ENCODE data around the gene UNC5B.
"Not testable (repeated sequence)": the region's sequence is repeated elsewhere in the genome, so short reads cannot be mapped to it uniquely, and the experiment has no call there.

Gene UNC5B

GRCh38 chr10:71209352-71209715 lies 3.0 kb upstream of the UNC5B start:
- no peak for DNase-seq

GRCh38 chr10:71209731-71210541 lies 2.4 kb upstream of the UNC5B start:
- no peak for DNase-seq

- no peak for DNase-seq
Measured at GRCh38 chr10:71210542-71210871, 1.9 kb upstream of the UNC5B start.

GRCh38 chr10:71211053-71211452 lies 1.3 kb upstream of the UNC5B start:
- DNase-seq = no peak

- DNase-seq = no peak
Measured at GRCh38 chr10:71211775-71212317, 524 bp upstream of the UNC5B start.

- peak in 10 of 56 donors; percentile 23 to 61 (median 50) for DNase-seq
Measured at GRCh38 chr10:71213127-71213621, 804 bp downstream of the UNC5B start.

GRCh38 chr10:71213761-71214440 lies 1.5 kb downstream of the UNC5B start:
- DNase-seq = peak in 3 of 56 donors; percentile 21 to 69 (median 22)

- no peak for DNase-seq
Measured at GRCh38 chr10:71214641-71215559, 2.5 kb downstream of the UNC5B start.

- DNase-seq = no peak
Measured at GRCh38 chr10:71216363-71216695, 4.0 kb downstream of the UNC5B start.

- no peak for DNase-seq
Measured at GRCh38 chr10:71216751-71217265, 4.4 kb downstream of the UNC5B start.

GRCh38 chr10:71217266-71218045 lies 5.1 kb downstream of the UNC5B start:
- DNase-seq = peak in 15 of 56 donors; percentile 33 to 82 (median 61)

GRCh38 chr10:71218046-71218650 lies 5.8 kb downstream of the UNC5B start:
- DNase-seq = peak in 5 of 56 donors; percentile 57 to 82 (median 70)

GRCh38 chr10:71218651-71219050 lies 6.3 kb downstream of the UNC5B start:
- no peak for DNase-seq

- not testable (repeated sequence) for DNase-seq
Measured at GRCh38 chr10:71219236-71219917, 7.0 kb downstream of the UNC5B start.

- DNase-seq = no peak
Measured at GRCh38 chr10:71219918-71220688, 7.7 kb downstream of the UNC5B start.

GRCh38 chr10:71220689-71221540 lies 8.5 kb downstream of the UNC5B start:
- DNase-seq = no peak

GRCh38 chr10:71221586-71222202 lies 9.3 kb downstream of the UNC5B start:
- DNase-seq = no peak
